Esophagus muscularis mucosa (tissue), 4 donors: ENCODE results near the gene LY9. TPM values are rescaled to one million over a fixed set of nuclear protein-coding genes. Genes with fewer than 3 reads are reported as not detected.

Source experiments
- DNase-seq: peaks from one replicate; pipeline ENCODE4 v3.0.0-alpha.2; 2017; ENCODE audit errors: extremely low spot score
- H3K27ac ChIP-seq, 4 donors: fragments of 200-600 bp; sonication (generic); replicated peaks in 1 of 4; 1 replicate in 3 of 4; 2 replicates in 1 of 4; pipeline ENCODE4 v1.5.1; 2016 to 2019; ENCODE audit warnings: mild to moderate bottlenecking in 1 of 4
- H3K27me3 ChIP-seq, 4 donors: fragments of 200-600 bp; sonication (generic); one replicate each; pipeline versions ENCODE4 v1.5.1 to v1.6.0; 2016 to 2019
- H3K36me3 ChIP-seq, 4 donors: fragments of 200-600 bp; sonication (generic); one replicate each; pipeline ENCODE4 v1.5.1; 2016 to 2019
- H3K4me1 ChIP-seq, 4 donors: fragments of 200-600 bp; sonication (generic); one replicate each; pipeline ENCODE4 v1.5.1; 2016 to 2019
- H3K4me3 ChIP-seq, 4 donors: fragments of 200-600 bp; sonication (generic); 1 replicate in 2 of 4; 2 replicates in 2 of 4; pipeline ENCODE4 v1.5.1; 2016 to 2019; ENCODE audit warnings: mild to moderate bottlenecking in 4 of 4, moderate library complexity in 1 of 4
- H3K9me3 ChIP-seq, 4 donors: fragments of 200-600 bp; sonication (generic); 1 replicate in 3 of 4; 2 replicates in 1 of 4; pipeline ENCODE4 v1.5.1; 2016 to 2019
- CTCF ChIP-seq, 3 experiments: fragments of 200-600 bp in 2 of 3; fragments of 450-650 bp in 1 of 3; sonication (generic) in 2 of 3; IDR thresholded peaks; one replicate each; pipeline ENCODE4 v1.5.1; 2017 to 2019; ENCODE audit warnings: antibody characterized with exemption in 3 of 3, mild to moderate bottlenecking in 2 of 3, moderate library complexity in 1 of 3
- EP300 ChIP-seq: sonication (generic); formaldehyde crosslinking; IDR thresholded peaks from one replicate; pipeline ENCODE4 v1.6.1; 2017; ENCODE audit warnings: antibody characterized with exemption
- POLR2A ChIP-seq: fragments of 450-650 bp; IDR thresholded peaks from one replicate; pipeline ENCODE4 v1.6.1; 2017; ENCODE audit warnings: antibody characterized with exemption, moderate library complexity, mild to moderate bottlenecking, low read depth
- POLR2AphosphoS5 ChIP-seq, 2 donors: sonication (generic); formaldehyde crosslinking; IDR thresholded peaks; one replicate each; pipeline ENCODE4 v1.6.1; 2017; ENCODE audit warnings: antibody characterized with exemption in 2 of 2
- WGBS: methylation state at CpG from one replicate; pipeline ENCODE4 v1.1.5; 2018; 5-methylcytosine and 5-hydroxymethylcytosine counted together
- intact Hi-C: fragments of 100-400 bp; cut with DNase I; formaldehyde crosslinking; loops from one replicate; pipeline ENCODE4 v1.15.1; 2023
- total RNA-seq, 4 donors: library from RNA; depleted of rRNA; stranded (reverse); fragments of >200 nt; gene quantifications; one replicate each; pipeline versions ENCODE4 v1.1.0 to v1.2.1, GENCODE V29; 2016

Gene LY9
- total RNA-seq, 4 donors from 2014 or later = 0.26 to 0.66 TPM; not detected in 2

- H3K27ac ChIP-seq = no peak overlapping the region
- no peak overlapping the region for H3K4me3 ChIP-seq
- no peaks in the 10 kb centered on the region for H3K9me3 ChIP-seq
- H3K36me3 ChIP-seq = no peaks in the 10 kb centered on the region
- intact Hi-C loops = no loop called here
- DNase-seq = no peak
- no peaks in the 10 kb centered on the region for H3K4me1 ChIP-seq
- no peak for TF ChIP-seq CTCF (IDR thresholded peaks at IDR 0.05)
- TF ChIP-seq POLR2A = no peak
- no peak for TF ChIP-seq POLR2AphosphoS5 (IDR thresholded peaks at IDR 0.05)
- no peak for TF ChIP-seq EP300
- WGBS = 75% methylated on average over 1 of the region's 1 CpG
- peaks cover 0 to 9% (median 0%) of the 10 kb centered on the region in 4 donors for H3K27me3 ChIP-seq
Measured at GRCh38 chr1:160772331-160772730, 23.6 kb upstream of the LY9 start.

- H3K4me1 ChIP-seq = no peaks in the 10 kb centered on the region
- H3K4me3 ChIP-seq = no peak overlapping the region
- WGBS = 69% methylated on average over 3 of the region's 3 CpGs
- no peaks in the 10 kb centered on the region for H3K9me3 ChIP-seq
- H3K27me3 ChIP-seq = peaks cover 0 to 9% (median 0%) of the 10 kb centered on the region in 4 donors
- intact Hi-C loops = no loop called here
- H3K36me3 ChIP-seq = no peaks in the 10 kb centered on the region
- DNase-seq = no peak
- no peak overlapping the region for H3K27ac ChIP-seq
- TF ChIP-seq EP300 (no peak), CTCF (IDR thresholded peaks at IDR 0.05) (no peak), POLR2A (no peak), POLR2AphosphoS5 (IDR thresholded peaks at IDR 0.05) (no peak)
Measured at GRCh38 chr1:160773093-160773492, 22.9 kb upstream of the LY9 start.

- peak; percentile 68 for DNase-seq
- peaks cover 0 to 9% (median 0%) of the 10 kb centered on the region in 4 donors for H3K27me3 ChIP-seq
- no peaks in the 10 kb centered on the region for H3K9me3 ChIP-seq
- H3K4me3 ChIP-seq = no peak overlapping the region
- TF ChIP-seq CTCF (IDR thresholded peaks at IDR 0.05) (no peak), POLR2A (no peak), EP300 (no peak), POLR2AphosphoS5 (IDR thresholded peaks at IDR 0.05) (no peak)
- no peaks in the 10 kb centered on the region for H3K36me3 ChIP-seq
- intact Hi-C loops = no loop called here
- no peaks in the 10 kb centered on the region for H3K4me1 ChIP-seq
- 67% methylated on average over 2 of the region's 2 CpGs for WGBS
- H3K27ac ChIP-seq = no peak overlapping the region
Measured at GRCh38 chr1:160774886-160775719, 20.9 kb upstream of the LY9 start.

GRCh38 chr1:160776178-160776577 lies 19.8 kb upstream of the LY9 start:
- peak; percentile 70 for DNase-seq
- TF ChIP-seq POLR2A (no peak), CTCF (IDR thresholded peaks at IDR 0.05) (no peak), POLR2AphosphoS5 (IDR thresholded peaks at IDR 0.05) (no peak), EP300 (no peak)
- Histone ChIP-seq H3K36me3 (no peaks in the 10 kb centered on the region), H3K27me3 (peaks cover 0 to 9% (median 0%) of the 10 kb centered on the region in 4 donors), H3K27ac (no peak overlapping the region), H3K4me1 (no peaks in the 10 kb centered on the region), H3K4me3 (no peak overlapping the region), H3K9me3 (no peaks in the 10 kb centered on the region)
- WGBS = 80% methylated on average over 1 of the region's 1 CpG
- intact Hi-C loops = no loop called here
